Tongue (tissue), 2 donors: ENCODE results near the gene WWC1. TPM values are rescaled to one million over a fixed set of nuclear protein-coding genes. Genes with fewer than 3 reads are reported as not detected.

Experiments used
- DNase-seq: peaks from one replicate; pipeline ENCODE4 v3.0.0-alpha.2; 2015
- total RNA-seq: library from RNA; depleted of rRNA; stranded (reverse); fragments of >200 nt; gene quantifications from one replicate; pipeline ENCODE4 v1.2.3, GENCODE V29; 2014

The WWC1 gene
- total RNA-seq, 1 donor from 2014 or later, result 15.5 TPM

GRCh38 chr5:168446983-168447619, 155.7 kb downstream of the WWC1 start:
- DNase-seq, result no peak

- no peak for DNase-seq
Measured at GRCh38 chr5:168447808-168448207, 156.4 kb downstream of the WWC1 start.

GRCh38 chr5:168449166-168449565, 157.7 kb downstream of the WWC1 start:
- DNase-seq, result no peak

- DNase-seq, result no peak
Measured at GRCh38 chr5:168451565-168451964, 160.1 kb downstream of the WWC1 start.

GRCh38 chr5:168455201-168455600, 163.8 kb downstream of the WWC1 start:
- no peak for DNase-seq

- DNase-seq, result no peak
Measured at GRCh38 chr5:168457542-168457941, 166.1 kb downstream of the WWC1 start.

GRCh38 chr5:168460606-168461005, 169.2 kb downstream of the WWC1 start:
- no peak for DNase-seq

- no peak for DNase-seq
Measured at GRCh38 chr5:168463081-168463480, 171.6 kb downstream of the WWC1 start.

- no peak for DNase-seq
Measured at GRCh38 chr5:168464214-168464613, 172.8 kb downstream of the WWC1 start.

- no peak for DNase-seq
Measured at GRCh38 chr5:168464641-168465040, 173.2 kb downstream of the WWC1 start.

- no peak for DNase-seq
Measured at GRCh38 chr5:168467755-168468330, 176.4 kb downstream of the WWC1 start.

- DNase-seq, result no peak
Measured at GRCh38 chr5:168468836-168469235, 177.4 kb downstream of the WWC1 start.

- DNase-seq, result no peak
Measured at GRCh38 chr5:168469816-168470215, 178.4 kb downstream of the WWC1 start.

- no peak for DNase-seq
Measured at GRCh38 chr5:168471785-168472184, 180.3 kb downstream of the WWC1 start.

- peak; percentile 20 for DNase-seq
Measured at GRCh38 chr5:168472329-168472728, 180.9 kb downstream of the WWC1 start.

GRCh38 chr5:168474319-168474718, 182.9 kb downstream of the WWC1 start:
- DNase-seq, result no peak

GRCh38 chr5:168477060-168477459, 185.6 kb downstream of the WWC1 start:
- DNase-seq, result no peak

- no peak for DNase-seq
Measured at GRCh38 chr5:168479166-168479565, 187.7 kb downstream of the WWC1 start.

GRCh38 chr5:168480601-168481000, 189.2 kb downstream of the WWC1 start:
- DNase-seq, result no peak

GRCh38 chr5:168481330-168481788, 189.9 kb downstream of the WWC1 start:
- no peak for DNase-seq

- DNase-seq, result no peak
Measured at GRCh38 chr5:168482361-168482760, 190.9 kb downstream of the WWC1 start.

- DNase-seq, result peak; percentile 96
Measured at GRCh38 chr5:168486136-168486879, 194.9 kb downstream of the WWC1 start, which contains the start of gene RARS1. TSS of gene RARS1 (plus strand) at chr5:168486471. CDS start at chr5:168486499, 28 bp downstream.

GRCh38 chr5:168489059-168489458, 197.6 kb downstream of the WWC1 start:
- DNase-seq, result no peak
